Uterus (tissue), 4 donors: Measurements from ENCODE around the gene RAD51B. TPM values are rescaled to one million over a fixed set of nuclear protein-coding genes. Genes with fewer than 3 reads are reported as not detected.

Experiments
- DNase-seq, 2 donors: peaks; one replicate each; pipeline ENCODE4 v3.0.0-alpha.2; 2019 to 2020
- H3K27ac ChIP-seq, 2 donors: fragments of 200-600 bp; sonication (generic); 1 replicate in 1 of 2; 2 replicates in 1 of 2; pipeline ENCODE4 v1.5.1; 2016 to 2018
- H3K27me3 ChIP-seq, 2 donors: fragments of 200-600 bp; sonication (generic); one replicate each; pipeline ENCODE4 v1.5.1; 2018 to 2019; ENCODE audit warnings: control low read depth in 1 of 2
- H3K36me3 ChIP-seq, 2 donors: fragments of 200-600 bp; sonication (generic); one replicate each; pipeline ENCODE4 v1.5.1; 2019; ENCODE audit warnings: control low read depth in 1 of 2
- H3K4me1 ChIP-seq, 2 donors: fragments of 200-600 bp; sonication (generic); one replicate each; pipeline ENCODE4 v1.5.1; 2018 to 2019; ENCODE audit warnings: control low read depth in 1 of 2
- H3K4me3 ChIP-seq, 2 donors: fragments of 200-600 bp; sonication (generic); 1 replicate in 1 of 2; 2 replicates in 1 of 2; pipeline ENCODE4 v1.5.1; 2018 to 2019; ENCODE audit warnings: mild to moderate bottlenecking in 1 of 2
- H3K9me3 ChIP-seq, 2 donors: fragments of 200-600 bp; sonication (generic); one replicate each; pipeline ENCODE4 v1.5.1; 2019; ENCODE audit warnings: control low read depth in 1 of 2
- CTCF ChIP-seq, 4 experiments: fragments of 200-600 bp in 2 of 4; fragments of 450-650 bp in 2 of 4; sonication (generic) in 2 of 4; IDR thresholded peaks; one replicate each; pipeline ENCODE4 v1.5.1; 2016 to 2019; ENCODE audit warnings: antibody characterized with exemption in 4 of 4, mild to moderate bottlenecking in 2 of 4, moderate library complexity in 1 of 4
- POLR2A ChIP-seq, 2 donors: fragments of 450-650 bp; IDR thresholded peaks; one replicate each; pipeline ENCODE4 v1.6.1; 2016; ENCODE audit warnings: antibody characterized with exemption in 2 of 2, mild to moderate bottlenecking in 1 of 2, moderate library complexity in 1 of 2
- intact Hi-C: fragments of 100-400 bp; cut with DNase I; formaldehyde crosslinking; loops from one replicate; pipeline ENCODE4 v1.15.1; 2023; ENCODE audit warnings: low total_unique reads
- total RNA-seq, 4 donors: library from RNA; depleted of rRNA in 3 of 4; stranded (reverse); fragments of >200 nt in 3 of 4; gene quantifications; one replicate each; pipeline versions ENCODE4 v1.1.0 to v1.2.4, GENCODE V29; 2014 to 2023
- donor health status: DM: yes; HTN: yes; CAD: no.

RAD51B gene
- total RNA-seq, 4 donors from 2014 or later = 29.5 to 100.0 (median 70.3) TPM

DNA sequence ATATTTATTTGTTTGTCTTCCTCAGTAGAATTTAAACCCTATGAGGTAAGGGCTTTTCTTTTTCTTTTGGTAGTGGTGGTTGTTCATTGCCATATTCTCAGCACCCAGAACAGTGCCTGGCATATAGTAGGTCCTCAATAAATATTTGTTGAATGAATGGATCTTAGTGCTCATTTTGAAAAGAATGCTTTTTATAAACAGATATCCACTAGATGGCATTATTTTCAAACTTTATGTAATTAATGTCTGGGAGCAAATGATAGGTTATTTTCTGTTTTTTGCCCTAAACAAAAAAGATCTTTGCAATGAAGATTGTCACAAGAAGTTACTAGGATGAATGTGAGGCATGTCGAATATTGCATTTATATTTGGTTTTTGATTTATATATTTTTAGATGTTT, 64.1 kb downstream of the RAD51B start:
- Histone ChIP-seq H3K36me3 (no peaks in the 10 kb centered on the region), H3K4me1 (peaks cover 0 to 8% of the 10 kb centered on the region in 2 donors), H3K27ac (peak overlapping the region; percentile 76 to 86), H3K9me3 (no peaks in the 10 kb centered on the region), H3K27me3 (no peaks in the 10 kb centered on the region), H3K4me3 (no peak overlapping the region)
- intact Hi-C loops = loop anchor here (5.0 kb wide), 1 partner anchor 934 kb away; no protein-coding TSS in a partner anchor
- no peak for DNase-seq
- TF ChIP-seq POLR2A (IDR thresholded peaks at IDR 0.05) = no peak
- TF ChIP-seq CTCF (IDR thresholded peaks at IDR 0.05) = peak; percentile 41 to 54 (median 45)

- no peaks in the 10 kb centered on the region for H3K9me3 ChIP-seq
- H3K27ac ChIP-seq = peak overlapping the region; percentile 76 to 86
- intact Hi-C loops = no loop called here
- H3K36me3 ChIP-seq = no peaks in the 10 kb centered on the region
- no peaks in the 10 kb centered on the region for H3K27me3 ChIP-seq
- peaks cover 0 to 8% of the 10 kb centered on the region in 2 donors for H3K4me1 ChIP-seq
- no peak for DNase-seq
- TF ChIP-seq CTCF (IDR thresholded peaks at IDR 0.05) (no peak), POLR2A (IDR thresholded peaks at IDR 0.05) (no peak)
- peak overlapping the region in 1 of 2 donors; percentile 7 for H3K4me3 ChIP-seq
Observed at GRCh38 chr14:67886191-67886590, 66.6 kb downstream of the RAD51B start.

DNA sequence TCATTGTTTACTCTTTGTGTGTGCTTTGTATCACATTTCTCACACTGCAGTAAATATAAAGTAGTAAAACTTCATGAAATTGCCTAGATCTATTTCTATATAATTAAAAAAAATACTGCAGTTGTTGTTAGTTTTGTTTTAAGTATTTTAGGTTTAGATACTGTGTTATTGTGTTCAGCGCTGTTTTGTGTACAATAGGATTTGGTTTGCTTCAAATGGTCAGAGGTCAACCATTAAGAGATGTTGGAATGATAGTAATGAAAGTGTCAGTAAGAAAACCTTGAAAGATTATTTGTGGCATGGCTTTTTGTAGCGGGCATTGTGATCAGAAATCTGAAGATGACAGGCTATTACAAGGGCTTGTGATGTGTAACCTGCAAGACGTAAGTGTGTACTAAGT, 67.9 kb downstream of the RAD51B start:
- Histone ChIP-seq H3K9me3 (no peaks in the 10 kb centered on the region), H3K4me1 (peaks cover 0 to 8% of the 10 kb centered on the region in 2 donors), H3K27ac (peak overlapping the region; percentile 76 to 86), H3K36me3 (no peaks in the 10 kb centered on the region), H3K27me3 (no peaks in the 10 kb centered on the region), H3K4me3 (peak overlapping the region; percentile 14 to 24)
- no peak for DNase-seq
- intact Hi-C loops = no loop called here
- no peak for TF ChIP-seq CTCF (IDR thresholded peaks at IDR 0.05)
- TF ChIP-seq POLR2A (IDR thresholded peaks at IDR 0.05) = no peak

GRCh38 chr14:67889455-67889854, 69.9 kb downstream of the RAD51B start:
- H3K9me3 ChIP-seq = no peaks in the 10 kb centered on the region
- H3K36me3 ChIP-seq = no peaks in the 10 kb centered on the region
- peak overlapping the region; percentile 4 to 14 for H3K4me3 ChIP-seq
- no peak for TF ChIP-seq POLR2A (IDR thresholded peaks at IDR 0.05)
- no peak for TF ChIP-seq CTCF (IDR thresholded peaks at IDR 0.05)
- no peak for DNase-seq
- peak overlapping the region; percentile 76 to 86 for H3K27ac ChIP-seq
- no peaks in the 10 kb centered on the region for H3K27me3 ChIP-seq
- intact Hi-C loops = no loop called here
- peaks cover 0 to 5% of the 10 kb centered on the region in 2 donors for H3K4me1 ChIP-seq

- TF ChIP-seq POLR2A (IDR thresholded peaks at IDR 0.05) = no peak
- TF ChIP-seq CTCF (IDR thresholded peaks at IDR 0.05) = no peak
- intact Hi-C loops = no loop called here
- no peak overlapping the region for H3K4me3 ChIP-seq
- peak overlapping the region; percentile 76 to 86 for H3K27ac ChIP-seq
- H3K27me3 ChIP-seq = no peaks in the 10 kb centered on the region
- DNase-seq = no peak
- no peaks in the 10 kb centered on the region for H3K4me1 ChIP-seq
- H3K9me3 ChIP-seq = no peaks in the 10 kb centered on the region
- H3K36me3 ChIP-seq = no peaks in the 10 kb centered on the region
Observed at GRCh38 chr14:67892466-67893100, 73.0 kb downstream of the RAD51B start.
